Esophagus (tissue), 2 donors: Measurements from ENCODE around the gene INSL3. TPM values are rescaled to one million over a fixed set of nuclear protein-coding genes. Genes with fewer than 3 reads are reported as not detected.
A peak's percentile ranks its signal among the peaks of the same experiment; 100 is the strongest.

Source experiments
- H3K27ac ChIP-seq, 2 donors: one replicate each; pipeline ENCODE4 v1.5.1; 2013; ENCODE audit warnings: low read depth in 2 of 2, mild to moderate bottlenecking in 2 of 2, inconsistent platforms in 1 of 2, low read length in 1 of 2, moderate library complexity in 1 of 2
- H3K27me3 ChIP-seq, 2 donors: one replicate each; pipeline ENCODE4 v1.6.1; 2013; ENCODE audit warnings: low read length in 2 of 2, control low read depth in 1 of 2, mild to moderate bottlenecking in 1 of 2; ENCODE audit not compliant: insufficient read depth in 2 of 2, control insufficient read depth in 1 of 2
- H3K36me3 ChIP-seq, 2 donors: one replicate each; pipeline ENCODE4 v1.6.1; 2013; ENCODE audit warnings: low read length in 1 of 2; ENCODE audit not compliant: control insufficient read depth in 2 of 2, insufficient read depth in 2 of 2
- H3K4me1 ChIP-seq, 2 donors: one replicate each; pipeline ENCODE4 v1.6.1; 2013; ENCODE audit warnings: low read length in 1 of 2; ENCODE audit not compliant: control insufficient read depth in 2 of 2, insufficient read depth in 2 of 2
- H3K4me3 ChIP-seq, 2 donors: one replicate each; pipeline ENCODE4 v1.5.1; 2013; ENCODE audit warnings: low read length in 2 of 2, mild to moderate bottlenecking in 2 of 2, low read depth in 1 of 2, moderate library complexity in 1 of 2
- H3K9me3 ChIP-seq, 2 donors: one replicate each; pipeline ENCODE4 v1.6.1; 2013; ENCODE audit warnings: mild to moderate bottlenecking in 2 of 2, low read depth in 1 of 2, low read length in 1 of 2, moderate library complexity in 1 of 2; ENCODE audit not compliant: control insufficient read depth in 2 of 2, insufficient read depth in 1 of 2
- WGBS, 2 donors: extraction: QIAGEN DNeasy Blood & Tissue Kit; methylation state at CpG; one replicate each; pipeline ENCODE4 v1.1.7; 2013; 5-methylcytosine and 5-hydroxymethylcytosine counted together
- polyA plus RNA-seq, 2 donors: library from polyadenylated mRNA; stranded (reverse); fragments of 200-250 nt; gene quantifications; one replicate each; pipeline ENCODE4 v1.2.3, GENCODE V29; 2013
- donor health status: healthy with polysubstance abuse.
- donor health status: Bipolar disorder and iron deficiency.

Gene INSL3, protein sequence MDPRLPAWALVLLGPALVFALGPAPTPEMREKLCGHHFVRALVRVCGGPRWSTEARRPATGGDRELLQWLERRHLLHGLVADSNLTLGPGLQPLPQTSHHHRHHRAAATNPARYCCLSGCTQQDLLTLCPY
- under 1 TPM; 0.06 to 0.12 TPM for polyA plus RNA-seq

DNA sequence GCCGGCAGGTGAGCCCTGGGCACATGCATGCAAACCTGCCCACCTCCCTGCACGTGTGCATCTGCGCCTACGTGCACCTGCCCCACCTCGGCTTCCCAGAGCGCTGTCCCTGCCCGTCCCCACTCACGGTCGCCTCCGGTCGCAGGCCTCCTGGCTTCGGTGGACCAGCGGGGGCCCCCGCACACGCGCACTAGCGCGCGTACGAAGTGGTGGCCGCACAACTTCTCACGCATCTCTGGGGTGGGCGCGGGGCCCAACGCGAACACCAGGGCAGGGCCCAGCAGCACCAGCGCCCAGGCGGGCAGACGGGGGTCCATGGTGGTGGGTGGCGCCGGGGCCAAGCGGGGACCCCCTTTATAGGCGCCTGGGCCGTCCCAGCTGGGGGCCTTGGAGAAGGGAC is at the start of gene INSL3:
Gene INSL3 (minus strand): TSS at position 330 of the 400 bp plus-strand sequence. CDS start 13 bp downstream, at position 317.
- H3K4me1 ChIP-seq, result no peaks in the 10 kb centered on the region
- no peaks in the 10 kb centered on the region for H3K27me3 ChIP-seq
- no peak within 1 kb of the TSS for H3K4me3 ChIP-seq
- no peaks in the 10 kb centered on the region for H3K9me3 ChIP-seq
- WGBS, 2 donors, result 70% methylated on average over 34 of the region's 34 CpGs
- H3K36me3 ChIP-seq, result no peaks in the 10 kb centered on the region
- no peak within 1 kb of the TSS for H3K27ac ChIP-seq

DNA sequence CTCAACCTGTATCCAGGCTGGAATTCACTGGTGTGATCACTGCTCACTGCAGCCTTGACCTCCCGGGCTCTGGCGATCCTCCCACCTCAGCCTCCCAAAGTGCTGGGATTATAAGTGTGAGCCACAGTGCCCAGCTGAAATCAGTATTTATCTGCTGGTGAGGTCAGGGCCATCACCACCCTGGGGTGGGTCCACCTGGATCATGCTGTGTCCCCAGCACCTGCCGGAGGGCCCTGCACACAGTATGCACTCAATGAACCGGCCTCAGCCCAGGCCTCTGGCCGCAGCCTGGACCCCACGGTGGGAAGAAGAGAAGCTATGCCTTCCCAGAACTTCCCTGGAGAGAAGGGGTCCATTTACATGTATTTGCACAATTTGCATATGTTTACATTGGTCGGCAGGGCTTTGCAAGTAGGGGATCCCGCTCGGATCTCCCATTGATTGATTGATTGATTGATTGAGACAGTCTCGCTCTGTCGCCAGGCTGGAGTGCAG is 47.8 kb upstream of the INSL3 start:
- Histone ChIP-seq H3K4me1 (peaks cover 12 to 21% of the 10 kb centered on the region in 2 donors), H3K9me3 (no peaks in the 10 kb centered on the region), H3K27me3 (peaks cover 4 to 14% of the 10 kb centered on the region in 2 donors), H3K27ac (no peak overlapping the region), H3K4me3 (no peak overlapping the region), H3K36me3 (peaks cover under 1 to 3% of the 10 kb centered on the region in 2 donors)
- 40 to 46% methylated on average over 11 of the region's 11 CpGs for WGBS, 2 donors

DNA sequence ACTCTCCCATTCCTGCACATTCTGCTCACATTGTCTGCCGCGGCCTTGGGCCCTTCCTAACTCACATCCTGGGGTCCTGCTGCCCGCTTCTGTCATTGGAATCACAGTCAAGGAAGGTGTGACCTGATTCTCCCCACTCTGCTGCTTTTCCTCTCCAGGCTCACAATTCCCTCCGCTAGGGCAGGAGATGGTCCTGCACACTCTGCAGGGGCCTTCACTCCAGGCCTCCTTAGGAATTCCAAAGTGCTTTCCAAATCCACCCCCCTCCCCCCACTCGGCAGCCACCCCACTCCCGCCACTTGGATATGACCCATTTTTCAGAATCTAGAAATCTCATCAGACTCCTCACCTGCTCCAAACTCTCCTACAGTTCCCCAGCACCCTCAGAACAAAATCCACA is 47.4 kb upstream of the INSL3 start:
- Histone ChIP-seq H3K4me1 (peaks cover 8 to 20% of the 10 kb centered on the region in 2 donors), H3K4me3 (no peak overlapping the region), H3K27ac (no peak overlapping the region), H3K9me3 (no peaks in the 10 kb centered on the region), H3K27me3 (peaks cover 4 to 14% of the 10 kb centered on the region in 2 donors), H3K36me3 (peaks cover 5 to 7% of the 10 kb centered on the region in 2 donors)
- WGBS, 2 donors, result 57 to 62% methylated on average over 6 of the region's 6 CpGs

DNA sequence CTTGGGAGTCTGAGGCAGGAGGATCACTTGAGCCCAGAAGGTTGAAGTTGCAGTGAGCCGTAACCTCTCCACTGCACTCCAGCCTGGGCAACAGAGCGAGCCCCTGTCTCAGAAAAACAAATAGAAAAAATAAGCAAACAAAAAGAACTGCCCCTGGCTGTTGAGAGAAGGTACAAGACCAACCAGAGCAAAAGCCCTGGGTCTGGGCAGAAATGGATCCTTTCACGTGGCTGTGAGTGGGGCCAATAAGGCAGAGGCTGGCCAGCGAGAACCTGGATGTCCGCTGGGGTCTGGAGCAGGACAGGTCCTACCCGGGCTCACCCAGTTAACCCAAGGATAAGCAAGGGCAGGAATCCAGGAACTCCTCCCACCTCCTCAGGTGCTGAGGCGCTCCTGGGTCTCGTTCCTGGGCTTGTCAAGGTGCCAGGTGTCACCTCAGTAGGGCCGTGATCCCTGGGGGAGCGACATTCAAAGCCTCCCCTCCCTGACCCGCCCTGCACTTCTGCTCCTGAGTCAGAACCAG is 45.7 kb upstream of the INSL3 start:
- Histone ChIP-seq H3K4me1 (peaks cover 5 to 17% of the 10 kb centered on the region in 2 donors), H3K27me3 (peaks cover 4 to 6% of the 10 kb centered on the region in 2 donors), H3K9me3 (no peaks in the 10 kb centered on the region), H3K4me3 (no peak overlapping the region), H3K27ac (no peak overlapping the region), H3K36me3 (peaks cover 14 to 23% of the 10 kb centered on the region in 2 donors)
- WGBS, 2 donors, result 45 to 54% methylated on average over 11 of the region's 11 CpGs

DNA sequence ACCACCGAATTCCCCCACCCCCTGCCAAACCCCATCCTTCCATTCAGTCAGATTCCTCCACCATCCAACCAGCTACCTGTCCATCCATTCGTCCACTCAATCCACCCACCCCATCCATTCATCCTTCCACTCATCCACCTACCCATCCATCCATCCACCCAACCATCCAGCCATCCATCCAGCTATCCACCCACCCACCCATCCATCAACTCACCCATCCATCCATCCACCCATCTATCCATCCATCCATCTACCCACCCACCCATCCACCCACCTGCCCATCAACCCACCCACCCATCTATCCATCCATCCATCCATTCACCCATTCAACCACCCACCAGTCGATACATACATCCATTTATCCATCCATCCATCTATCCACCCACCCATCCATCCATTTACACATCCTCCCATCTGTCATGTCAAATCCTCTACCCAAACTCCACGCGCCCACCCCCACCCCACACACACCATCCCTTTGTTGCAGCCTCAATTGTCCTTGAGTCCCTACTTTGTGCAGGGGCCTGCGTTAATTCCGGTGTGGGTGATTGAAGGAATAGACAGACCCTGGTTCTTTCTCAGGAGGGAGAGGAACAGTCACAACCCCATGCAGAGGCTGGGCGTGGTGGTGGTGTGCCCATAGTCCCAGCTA is 45.1 kb upstream of the INSL3 start:
- H3K9me3 ChIP-seq, result no peaks in the 10 kb centered on the region
- H3K27ac ChIP-seq, result peak overlapping the region in 1 of 2 donors; percentile 67
- H3K4me3 ChIP-seq, result no peak overlapping the region
- peaks cover 15 to 29% of the 10 kb centered on the region in 2 donors for H3K36me3 ChIP-seq
- peaks cover 0 to 4% of the 10 kb centered on the region in 2 donors for H3K27me3 ChIP-seq
- peaks cover 9 to 23% of the 10 kb centered on the region in 2 donors for H3K4me1 ChIP-seq
- WGBS, 2 donors, result 87% methylated on average over 8 of the region's 8 CpGs

DNA sequence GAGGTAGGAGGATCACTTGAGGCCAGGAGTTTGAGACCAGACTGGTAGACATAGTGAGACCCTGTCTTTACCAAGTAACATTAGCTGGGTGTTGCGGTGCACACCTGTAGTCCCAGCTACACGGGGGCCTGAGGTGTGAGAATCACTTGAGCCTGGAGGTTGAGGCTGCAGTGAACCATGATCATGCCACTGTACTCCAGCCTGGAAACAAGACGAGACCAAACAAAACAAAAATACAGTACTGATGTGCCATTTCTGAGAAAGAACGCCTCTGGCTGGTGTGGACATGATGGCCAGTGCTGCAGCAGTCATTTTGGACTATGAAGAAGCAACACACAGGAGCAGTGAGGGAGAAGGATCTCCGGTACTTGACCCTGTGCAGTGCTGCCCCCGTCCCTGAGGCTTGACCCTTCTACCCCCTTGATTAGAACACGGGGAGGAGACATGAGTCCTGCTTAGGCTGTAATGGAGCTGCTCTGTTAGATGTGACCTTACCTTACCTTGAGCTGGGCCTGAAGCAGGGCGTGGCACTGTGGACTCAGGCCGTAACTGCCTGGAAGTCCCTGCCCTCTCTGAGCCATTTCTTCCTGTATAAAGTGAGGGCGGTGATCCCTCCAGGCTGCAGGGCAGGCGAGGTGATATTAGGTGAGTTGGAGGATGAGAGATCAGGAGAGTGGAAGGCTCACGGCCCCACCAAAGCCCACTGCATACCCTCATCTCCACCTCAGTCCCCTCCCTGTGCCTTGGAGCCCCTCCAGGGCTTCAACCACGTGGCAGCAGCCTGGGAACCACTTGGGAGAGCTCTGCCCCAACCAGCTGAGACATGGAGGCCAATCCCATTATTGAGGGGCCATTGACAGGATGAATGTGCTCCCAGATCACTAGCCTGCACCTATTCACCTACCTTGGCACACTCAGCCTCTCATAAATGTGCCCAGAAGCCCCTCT is 44.3 kb upstream of the INSL3 start:
- H3K4me1 ChIP-seq, result peaks cover 14 to 29% of the 10 kb centered on the region in 2 donors
- 54 to 63% methylated on average over 13 of the region's 13 CpGs for WGBS, 2 donors
- H3K9me3 ChIP-seq, result no peaks in the 10 kb centered on the region
- H3K27me3 ChIP-seq, result no peaks in the 10 kb centered on the region
- H3K4me3 ChIP-seq, result no peak overlapping the region
- peak overlapping the region; percentile 44 to 67 for H3K27ac ChIP-seq
- H3K36me3 ChIP-seq, result peaks cover 15 to 30% of the 10 kb centered on the region in 2 donors

DNA sequence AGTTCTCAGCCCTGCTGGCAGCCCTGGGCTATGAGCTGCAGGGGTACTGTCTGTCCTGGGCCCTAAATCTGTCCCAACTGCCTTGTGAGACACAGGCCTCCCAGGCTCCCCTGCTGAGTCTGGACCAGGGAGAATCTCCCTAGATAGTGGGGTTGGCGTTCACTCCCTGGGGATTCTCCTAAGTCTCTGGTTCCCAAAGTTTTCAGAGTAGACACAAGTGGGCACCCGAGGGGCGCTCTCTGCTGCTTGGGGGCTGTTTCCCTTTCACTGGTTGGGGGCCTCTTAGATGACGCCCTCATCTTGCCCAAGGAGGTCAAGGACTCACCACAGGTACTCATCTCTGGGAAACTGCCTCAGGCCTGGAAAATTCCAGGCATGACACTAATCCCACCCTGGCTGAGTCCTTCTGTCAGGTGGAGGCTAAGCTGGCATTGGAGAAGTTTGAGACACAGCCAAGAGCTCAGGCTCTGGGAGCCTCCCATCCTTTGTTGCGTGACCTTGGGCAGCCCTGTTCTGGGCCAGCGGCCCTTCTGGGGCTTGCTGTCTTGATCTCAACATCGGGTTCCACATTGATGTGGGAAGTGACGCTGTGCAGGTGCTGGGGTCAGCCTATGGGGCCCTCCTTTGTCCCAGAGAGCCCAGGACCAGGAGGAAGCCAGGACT is 42.3 kb upstream of the INSL3 start:
- 59 to 62% methylated on average over 8 of the region's 8 CpGs for WGBS, 2 donors
- Histone ChIP-seq H3K9me3 (no peaks in the 10 kb centered on the region), H3K27ac (peak overlapping the region in 1 of 2 donors; percentile 65), H3K36me3 (peaks cover 15 to 30% of the 10 kb centered on the region in 2 donors), H3K4me3 (no peak overlapping the region), H3K4me1 (peaks cover 14 to 30% of the 10 kb centered on the region in 2 donors), H3K27me3 (no peaks in the 10 kb centered on the region)

DNA sequence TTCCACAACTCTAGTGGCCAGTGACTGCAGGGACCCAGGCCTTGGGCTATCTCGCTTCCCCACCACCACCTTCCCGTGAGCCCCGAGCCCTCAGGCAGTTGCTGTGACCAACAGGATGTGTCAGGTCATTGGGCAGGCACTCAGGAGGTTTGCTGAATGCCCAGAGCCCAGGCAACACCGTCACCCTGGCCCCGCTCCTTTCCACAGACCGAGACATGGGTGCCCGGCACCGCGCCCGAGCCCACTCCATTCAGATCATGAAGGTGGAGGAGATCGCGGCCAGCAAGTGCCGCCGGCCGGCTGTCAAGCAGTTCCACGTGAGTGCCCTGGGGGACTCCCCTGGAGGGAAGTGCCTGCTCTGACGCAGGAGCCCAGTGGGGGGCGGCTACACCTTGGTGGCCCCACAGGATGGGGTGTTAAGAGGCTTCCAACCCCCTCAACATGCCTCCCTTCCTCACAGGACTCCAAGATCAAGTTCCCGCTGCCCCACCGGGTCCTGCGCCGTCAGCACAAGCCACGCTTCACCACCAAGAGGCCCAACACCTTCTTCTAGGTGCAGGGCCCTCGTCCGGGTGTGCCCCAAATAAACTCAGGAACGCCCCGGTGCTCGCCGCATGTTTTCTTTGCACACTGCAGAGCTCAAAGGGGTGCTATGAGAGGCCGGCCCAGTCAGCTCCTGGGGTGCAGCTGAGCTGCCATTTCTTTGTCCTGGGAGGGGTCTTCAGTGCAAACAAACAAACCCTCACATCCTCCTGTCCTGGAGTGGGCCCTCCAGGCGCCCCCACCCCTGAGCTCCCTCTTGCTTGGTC is 41.6 kb upstream of the INSL3 start:
- H3K27ac ChIP-seq, result peak overlapping the region in 1 of 2 donors; percentile 17

More for the DNA sequence above, 41.6 kb upstream of the INSL3 start:
- WGBS, 2 donors, result 68 to 75% methylated on average over 28 to 31 of the region's 31 CpGs
- Histone ChIP-seq H3K27me3 (no peaks in the 10 kb centered on the region), H3K4me1 (peaks cover 14 to 30% of the 10 kb centered on the region in 2 donors), H3K9me3 (no peaks in the 10 kb centered on the region), H3K36me3 (peaks cover 15 to 30% of the 10 kb centered on the region in 2 donors), H3K4me3 (no peak overlapping the region)
